Astrocyte of the cerebellum (primary cell): ENCODE data around the gene PEBP1.

Experiments used
- DNase-seq: peaks from one replicate; pipeline ENCODE4 v3.0.0-alpha.2; 2011; ENCODE audit warnings: low read depth
- H3K4me3 ChIP-seq: 2 replicates; pipeline ENCODE4 v1.5.1; 2011; ENCODE audit warnings: mild to moderate bottlenecking, low read depth, low read length, moderate library complexity
- in situ Hi-C: cut with HindIII; loops from 2 replicates; pipeline ENCODE4 v1.10.0; 2017; ENCODE audit warnings: low sequenced_read_pairs
- TF ChIP-seq, protein P1 (sequence below): IDR thresholded peaks from 2 replicates; pipeline ENCODE4 v1.5.1; 2012; ENCODE audit warnings: low read length, low read depth, moderate library complexity, mild to moderate bottlenecking; ENCODE audit errors: missing control alignments

PEBP1 gene

DNA sequence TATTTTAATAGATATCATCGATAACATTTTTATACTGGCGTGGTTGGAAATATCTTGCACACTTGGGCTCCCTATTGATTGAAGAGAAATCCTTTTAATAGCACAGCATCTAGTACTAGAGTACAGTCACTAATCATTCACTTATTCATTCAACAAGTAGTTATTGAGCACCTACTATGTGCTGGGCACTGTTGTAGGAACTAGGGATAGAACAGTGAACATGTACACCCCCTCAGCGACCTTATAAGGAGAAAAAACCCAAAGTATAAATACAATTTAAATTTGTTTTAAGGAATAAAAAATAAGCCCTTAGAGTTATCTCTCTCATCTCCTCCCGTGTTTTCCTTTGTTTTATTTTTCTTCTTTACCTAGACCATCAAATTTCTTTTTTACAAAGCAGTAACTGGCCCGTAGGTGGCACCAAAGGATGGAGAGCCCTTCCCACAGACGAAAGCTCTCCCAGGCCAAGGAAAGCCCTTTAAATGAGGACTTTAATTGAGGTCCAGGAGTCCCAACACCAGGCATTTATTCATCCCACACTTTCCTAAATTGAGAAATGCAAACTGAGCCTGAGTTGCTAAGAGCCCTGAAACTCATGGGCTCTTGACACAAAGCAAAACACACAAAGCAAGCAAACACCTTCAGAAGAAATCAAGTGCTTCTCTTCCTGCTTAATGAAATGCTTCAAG, 29.0 kb downstream of the PEBP1 start:
- in situ Hi-C loops = no loop called here
- H3K4me3 ChIP-seq = no peak overlapping the region
- TF ChIP-seq, protein P1, sequence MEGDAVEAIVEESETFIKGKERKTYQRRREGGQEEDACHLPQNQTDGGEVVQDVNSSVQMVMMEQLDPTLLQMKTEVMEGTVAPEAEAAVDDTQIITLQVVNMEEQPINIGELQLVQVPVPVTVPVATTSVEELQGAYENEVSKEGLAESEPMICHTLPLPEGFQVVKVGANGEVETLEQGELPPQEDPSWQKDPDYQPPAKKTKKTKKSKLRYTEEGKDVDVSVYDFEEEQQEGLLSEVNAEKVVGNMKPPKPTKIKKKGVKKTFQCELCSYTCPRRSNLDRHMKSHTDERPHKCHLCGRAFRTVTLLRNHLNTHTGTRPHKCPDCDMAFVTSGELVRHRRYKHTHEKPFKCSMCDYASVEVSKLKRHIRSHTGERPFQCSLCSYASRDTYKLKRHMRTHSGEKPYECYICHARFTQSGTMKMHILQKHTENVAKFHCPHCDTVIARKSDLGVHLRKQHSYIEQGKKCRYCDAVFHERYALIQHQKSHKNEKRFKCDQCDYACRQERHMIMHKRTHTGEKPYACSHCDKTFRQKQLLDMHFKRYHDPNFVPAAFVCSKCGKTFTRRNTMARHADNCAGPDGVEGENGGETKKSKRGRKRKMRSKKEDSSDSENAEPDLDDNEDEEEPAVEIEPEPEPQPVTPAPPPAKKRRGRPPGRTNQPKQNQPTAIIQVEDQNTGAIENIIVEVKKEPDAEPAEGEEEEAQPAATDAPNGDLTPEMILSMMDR = peak; percentile 77
- no peak for DNase-seq

DNA sequence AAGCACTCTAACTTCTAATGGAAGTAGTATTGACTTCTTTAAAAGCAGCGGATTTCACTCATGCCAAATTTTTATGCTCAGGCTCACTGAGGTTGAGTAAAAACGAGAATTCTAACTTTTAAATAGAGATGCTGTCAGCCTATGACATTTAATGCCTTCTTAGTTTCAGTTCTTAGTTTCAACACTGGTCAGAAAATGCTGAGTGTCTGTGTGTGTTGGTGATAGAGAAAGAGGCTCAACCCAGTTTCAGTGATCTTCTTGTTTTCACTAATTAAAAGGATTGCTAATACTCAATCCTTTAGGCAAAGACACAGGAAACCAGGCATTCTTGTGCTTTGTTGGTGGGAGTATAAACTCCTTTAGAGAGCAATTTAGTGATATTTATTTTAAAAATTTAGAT, 31.0 kb downstream of the PEBP1 start:
- no peak for DNase-seq
- H3K4me3 ChIP-seq = no peak overlapping the region
- in situ Hi-C loops = no loop called here
- TF ChIP-seq, protein P1 = no peak

DNA sequence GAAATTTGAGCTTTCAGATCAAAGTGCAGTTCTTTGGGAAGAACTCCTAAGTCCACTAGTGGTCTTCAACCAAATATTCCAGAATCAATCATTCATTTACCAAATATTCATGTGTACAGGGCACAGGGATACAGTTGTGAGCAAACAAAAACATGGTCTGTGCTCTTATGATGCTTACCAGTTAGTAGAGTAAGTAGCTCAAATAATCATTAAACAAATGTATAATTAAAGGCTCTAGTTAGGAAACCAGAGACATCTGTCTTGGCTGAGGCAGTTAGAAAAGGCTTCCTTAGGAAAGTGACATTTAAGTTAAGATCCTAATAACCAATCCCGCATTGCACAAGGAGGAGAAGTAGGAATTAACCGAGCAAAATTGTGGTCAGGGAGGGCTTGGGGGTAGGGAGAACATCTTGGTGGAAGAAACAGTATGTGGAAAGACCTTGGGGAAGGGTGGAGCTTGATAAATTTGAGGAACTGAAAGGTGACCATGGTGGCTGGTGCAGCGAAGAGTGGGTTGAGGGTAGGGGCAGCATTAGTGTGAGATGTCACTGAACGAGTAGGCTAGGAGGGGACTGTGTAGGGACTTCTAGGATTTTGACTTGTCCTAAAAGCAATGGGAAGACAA, 40.0 kb downstream of the PEBP1 start:
- no peak for DNase-seq
- TF ChIP-seq, protein P1 = no peak
- in situ Hi-C loops = no loop called here
- no peak overlapping the region for H3K4me3 ChIP-seq

DNA sequence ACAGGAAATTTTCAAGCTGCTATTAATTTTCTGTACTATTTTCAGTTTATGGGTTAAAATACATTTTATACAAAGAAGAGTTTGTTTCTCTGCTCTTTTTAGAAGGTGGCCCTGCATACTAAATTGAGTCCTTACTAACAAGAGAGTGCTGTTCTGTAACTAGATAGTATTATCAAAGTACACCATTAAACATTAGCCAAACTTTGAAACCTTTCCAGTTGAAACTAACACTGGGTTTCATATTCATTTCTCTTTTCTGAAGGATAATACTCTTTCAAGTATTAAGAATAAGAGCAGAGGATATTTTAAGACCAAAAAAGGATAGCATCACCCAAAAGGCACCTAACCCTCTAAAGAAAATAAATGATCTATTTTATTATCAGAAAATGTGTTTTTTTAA, 47.2 kb downstream of the PEBP1 start:
- DNase-seq = no peak
- TF ChIP-seq, protein P1 = no peak
- H3K4me3 ChIP-seq = no peak overlapping the region
- in situ Hi-C loops = loop anchor here (5.0 kb wide), 1 partner anchor 194 kb away; the partner anchor contains the start of gene SUDS3

DNA sequence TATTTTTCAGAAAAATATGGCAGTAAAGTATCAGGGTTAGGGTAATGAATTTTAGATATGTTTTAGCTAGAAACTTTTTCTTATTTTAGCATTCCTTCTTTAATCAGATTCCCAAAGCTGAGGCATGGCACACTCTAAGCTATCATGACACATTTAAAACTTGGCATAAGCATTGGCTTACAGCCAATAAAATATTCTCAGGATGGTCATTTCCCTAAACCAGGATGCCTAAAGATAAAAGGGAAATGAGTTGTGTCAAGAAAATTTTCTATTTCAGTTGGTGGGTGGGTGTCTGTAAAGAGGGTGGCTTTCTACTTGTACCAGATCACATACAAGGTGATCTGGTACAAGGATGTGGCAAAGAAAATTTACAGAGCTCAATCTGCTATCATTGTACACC, 47.8 kb downstream of the PEBP1 start:
- no peak for DNase-seq
- no peak overlapping the region for H3K4me3 ChIP-seq
- TF ChIP-seq, protein P1 = no peak
- in situ Hi-C loops = loop anchor here (5.0 kb wide), 1 partner anchor 194 kb away; the partner anchor contains the start of gene SUDS3

DNA sequence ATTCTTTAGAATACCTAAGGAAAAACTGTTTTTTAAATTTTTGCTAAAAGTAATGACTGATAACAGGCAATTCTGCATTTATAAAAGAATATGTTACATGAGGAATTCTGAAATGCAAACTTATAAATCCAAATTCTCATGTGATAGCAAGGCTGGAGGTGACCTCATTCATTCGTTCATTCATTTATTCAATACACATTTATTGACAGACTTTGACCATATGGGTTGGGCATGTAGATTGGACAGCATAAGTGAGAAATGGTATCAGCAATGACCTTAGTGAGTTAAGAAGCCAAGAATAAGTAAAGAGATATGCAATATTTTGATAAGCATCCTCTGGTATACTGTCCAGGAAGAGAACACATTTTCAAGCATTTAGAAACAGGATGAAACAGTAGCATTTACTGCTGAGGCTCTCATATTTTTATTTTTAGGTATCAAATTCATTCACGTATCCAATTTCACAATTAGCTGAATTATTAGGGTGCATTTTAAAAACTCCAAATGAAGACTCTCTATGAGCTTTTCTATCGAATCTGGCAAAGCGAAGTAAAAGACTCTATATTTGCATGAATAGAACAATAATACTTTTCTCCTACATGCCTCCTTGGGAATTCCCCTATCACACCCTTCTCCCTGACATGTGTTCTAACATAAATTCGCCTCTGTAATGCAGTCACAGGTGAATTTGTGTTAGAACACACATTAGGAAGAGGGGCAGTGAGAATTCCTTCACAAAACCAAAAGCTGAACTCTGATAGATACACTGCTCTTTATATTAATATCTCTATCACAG, 49.9 kb downstream of the PEBP1 start:
- in situ Hi-C loops = no loop called here
- TF ChIP-seq, protein P1 = no peak
- no peak for DNase-seq
- H3K4me3 ChIP-seq = no peak overlapping the region
